Activated CD4-positive, alpha-beta T cell treated with anti-CD3 and anti-CD28 coated beads, Interleukin-2, amount 50 U/mL, for 4 hours (primary cell): ENCODE data around the gene NRXN3.

Source experiments
- DNase-seq, 2 experiments: peaks; one replicate each; pipeline ENCODE4 v3.0.0-alpha.2; 2020

NRXN3 gene

DNA sequence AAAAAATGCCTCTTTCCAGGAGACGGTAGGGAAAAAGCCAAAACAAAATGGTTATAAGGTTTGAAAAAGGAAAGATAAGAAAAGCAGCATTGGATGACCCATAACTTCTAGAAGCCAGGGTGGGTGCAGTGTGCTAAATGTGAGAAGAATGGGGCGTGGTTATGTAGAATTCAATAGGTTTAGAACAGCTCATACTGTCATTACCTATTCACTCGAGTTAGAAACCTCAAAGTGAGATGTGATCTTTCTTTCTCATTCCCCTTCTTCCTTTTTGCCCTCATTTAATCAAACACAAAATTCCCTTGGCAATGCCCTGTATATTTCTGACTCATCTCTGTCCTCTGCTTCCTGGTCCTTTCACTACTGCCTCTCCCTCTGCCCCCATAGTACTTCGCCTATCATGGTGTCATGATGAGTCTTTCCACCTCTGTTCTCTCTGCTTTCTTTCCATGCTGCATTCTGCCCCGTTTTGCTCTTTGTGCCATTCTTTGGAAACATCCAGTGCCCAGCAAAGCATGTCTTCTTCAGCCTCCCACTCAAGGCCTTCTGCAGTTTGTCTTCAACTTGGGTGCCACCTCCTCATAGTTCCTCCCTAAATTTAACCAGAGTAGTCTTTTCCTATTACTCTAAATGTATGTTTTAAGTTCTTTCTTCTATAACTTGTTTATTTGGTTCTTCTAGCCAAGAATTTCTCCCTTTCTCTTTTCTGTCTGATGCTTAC lies 496.3 kb downstream of the NRXN3 start:
- no peak for DNase-seq

DNA sequence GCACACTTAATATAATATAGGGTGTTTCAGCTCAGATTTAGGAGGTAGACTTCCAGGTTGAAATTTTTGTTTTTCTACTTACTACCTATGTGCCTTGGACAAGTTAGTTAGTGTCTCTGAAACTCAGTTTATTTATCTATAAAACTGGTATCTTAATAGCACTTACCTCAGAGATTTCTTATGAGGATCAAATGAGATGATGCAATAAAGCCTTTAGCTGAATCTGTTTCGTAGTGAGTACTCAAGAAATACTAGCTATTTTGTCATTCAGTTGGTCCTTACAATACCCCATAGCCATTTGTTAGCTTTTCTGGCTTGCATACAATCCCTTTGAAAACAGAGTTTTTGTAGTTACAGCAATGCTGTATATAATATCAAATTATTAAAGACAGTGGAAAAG lies 497.0 kb downstream of the NRXN3 start:
- no peak for DNase-seq

DNA sequence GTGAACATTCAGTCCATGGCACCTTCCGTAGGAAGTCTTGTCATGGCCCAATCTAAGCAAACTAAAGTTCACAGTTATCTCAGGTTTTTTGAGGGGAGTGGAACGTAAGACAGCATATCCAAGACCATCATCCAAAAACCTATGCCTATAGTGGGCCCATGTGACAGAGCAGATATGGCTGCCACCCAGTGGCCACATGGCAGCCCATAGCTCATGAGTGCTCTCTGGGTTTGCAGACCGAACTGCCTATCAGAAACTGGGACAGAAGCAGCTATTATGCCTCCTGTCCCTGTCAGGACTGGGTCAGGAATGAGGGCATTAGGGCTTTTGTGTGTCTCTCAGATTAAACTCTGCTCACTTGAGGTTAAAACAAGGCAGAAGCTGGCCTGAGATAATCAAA lies 503.7 kb downstream of the NRXN3 start:
- DNase-seq: no peak

DNA sequence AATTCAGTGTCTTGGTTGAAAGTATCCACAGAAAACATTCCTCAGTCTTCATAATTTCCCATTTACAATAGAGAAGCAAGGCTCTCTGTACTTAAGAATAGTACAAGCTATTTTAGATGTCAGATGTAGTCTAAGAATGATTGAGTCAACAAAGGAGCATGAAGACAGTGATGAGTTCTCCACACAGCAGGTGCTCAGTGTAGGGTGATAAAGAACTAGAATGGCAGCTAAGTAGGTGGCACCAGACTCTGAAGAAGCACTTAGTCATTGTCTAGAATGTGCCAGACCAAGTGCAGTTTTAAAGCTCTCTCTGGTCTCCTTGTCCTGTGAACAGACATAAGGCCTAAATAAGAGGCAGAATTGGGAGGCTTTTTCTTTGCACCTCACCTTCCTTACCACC lies 504.6 kb downstream of the NRXN3 start:
- no peak for DNase-seq

DNA sequence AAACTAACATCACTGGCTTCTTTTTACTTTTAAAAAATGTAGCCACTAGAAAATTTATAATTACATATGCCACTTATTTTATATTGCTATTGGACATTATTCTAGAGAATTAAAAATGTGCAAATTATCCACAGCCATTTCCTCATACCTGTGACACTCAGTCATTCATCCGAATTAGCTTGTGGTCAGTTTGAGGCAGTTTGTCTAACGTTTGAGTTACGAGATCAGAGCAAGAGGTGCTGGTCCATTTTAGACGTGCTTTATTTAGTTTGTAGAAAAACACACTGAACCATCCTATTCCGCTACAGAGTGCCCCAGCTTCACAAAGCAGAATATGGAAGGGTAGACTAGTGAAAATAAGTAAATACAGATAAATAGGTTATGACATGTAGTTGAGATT lies 513.0 kb downstream of the NRXN3 start:
- no peak for DNase-seq

DNA sequence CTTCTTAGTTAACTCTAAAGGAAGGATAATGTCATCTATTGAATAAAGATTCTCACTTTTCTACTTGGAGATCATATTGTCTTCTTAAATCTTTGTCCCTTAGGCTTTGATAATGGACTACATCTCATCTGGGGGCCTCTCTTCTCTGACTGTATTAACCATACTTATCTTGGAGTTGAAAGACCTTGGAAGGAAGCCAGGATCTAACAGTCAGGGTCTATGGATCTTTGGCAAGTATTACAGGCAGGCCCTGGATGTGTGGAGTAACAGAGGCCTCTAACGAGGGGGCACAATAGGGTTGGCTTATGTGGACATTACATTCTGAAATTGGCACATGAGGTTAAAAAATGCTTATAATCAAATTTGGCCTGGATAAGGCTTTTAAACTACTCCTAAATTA lies 513.8 kb downstream of the NRXN3 start:
- no peak for DNase-seq

DNA sequence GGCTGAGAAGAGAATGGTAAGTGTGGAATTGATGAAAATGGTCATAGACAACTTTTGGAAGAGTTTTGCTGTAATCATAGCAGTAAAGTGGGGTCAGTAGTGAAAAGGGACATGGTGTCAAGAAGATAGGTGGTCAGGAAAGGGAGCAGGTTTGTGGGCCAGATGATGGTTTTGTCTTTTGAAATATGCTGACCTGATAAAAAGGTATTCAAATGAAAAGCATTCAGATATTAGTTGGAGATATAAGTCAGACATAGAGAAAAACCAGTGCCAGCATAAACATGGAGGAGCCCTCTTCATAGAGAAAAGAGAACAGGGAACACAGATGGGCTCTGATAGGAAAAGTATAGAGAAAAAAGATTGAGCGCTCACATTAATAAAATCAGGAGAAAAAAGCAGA lies 518.3 kb downstream of the NRXN3 start:
- no peak for DNase-seq

DNA sequence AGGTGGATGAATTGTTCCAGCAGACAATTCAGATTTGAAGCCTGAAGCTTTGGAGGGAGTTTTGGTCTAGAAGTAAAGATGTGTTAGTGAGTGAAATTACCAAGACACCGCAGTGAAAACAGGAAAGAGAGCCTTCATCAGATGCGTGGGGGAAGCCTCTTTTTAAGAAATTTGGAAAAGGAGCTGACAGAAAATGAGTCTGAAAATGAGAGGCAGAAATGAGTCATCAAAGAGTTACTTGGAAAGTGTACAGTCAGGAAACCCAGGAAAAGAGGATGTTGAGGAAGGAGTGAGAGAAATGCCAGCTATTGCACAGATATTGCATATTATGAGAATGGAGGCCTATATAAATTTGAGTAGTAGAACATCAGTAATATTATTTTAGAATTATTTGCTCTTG lies 520.7 kb downstream of the NRXN3 start:
- no peak for DNase-seq

DNA sequence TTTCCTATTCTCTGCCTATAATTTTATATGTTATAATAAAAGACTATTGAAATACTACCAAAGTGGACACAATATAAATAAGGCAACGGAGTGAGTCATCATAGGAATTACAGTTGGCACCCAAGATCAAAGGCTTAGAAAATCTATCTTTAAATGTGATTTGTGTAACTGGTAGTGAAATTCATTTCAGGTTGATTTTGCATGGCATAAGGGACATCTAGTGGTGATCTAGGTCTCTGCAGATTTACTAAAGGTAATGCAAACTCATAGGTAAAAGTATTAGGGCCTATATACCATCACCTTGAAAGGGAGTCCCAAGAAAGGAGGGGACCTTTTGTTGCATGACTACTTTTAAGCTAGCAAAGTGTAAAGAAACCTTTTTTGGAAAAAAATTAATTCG lies 527.2 kb downstream of the NRXN3 start:
- DNase-seq: no peak

DNA sequence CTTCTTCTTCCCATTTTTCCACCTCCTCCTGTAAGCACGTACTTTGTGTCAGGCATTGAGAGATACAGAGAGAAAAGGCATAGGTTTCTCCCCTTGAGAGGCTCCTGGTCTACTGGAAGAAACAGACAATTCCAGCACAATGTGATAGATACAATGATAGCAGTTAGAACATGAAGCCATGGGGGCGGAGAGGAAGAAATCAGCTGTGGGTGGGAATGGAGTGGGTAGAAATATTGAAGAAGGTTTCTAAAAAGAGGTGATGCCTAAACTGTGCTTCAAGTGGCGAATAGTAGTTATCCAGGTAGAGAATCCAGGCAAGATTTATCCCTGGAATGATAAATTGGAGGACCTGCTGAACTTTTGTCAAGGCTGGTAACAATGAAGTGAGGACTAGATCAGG lies 528.8 kb downstream of the NRXN3 start:
- no peak for DNase-seq

DNA sequence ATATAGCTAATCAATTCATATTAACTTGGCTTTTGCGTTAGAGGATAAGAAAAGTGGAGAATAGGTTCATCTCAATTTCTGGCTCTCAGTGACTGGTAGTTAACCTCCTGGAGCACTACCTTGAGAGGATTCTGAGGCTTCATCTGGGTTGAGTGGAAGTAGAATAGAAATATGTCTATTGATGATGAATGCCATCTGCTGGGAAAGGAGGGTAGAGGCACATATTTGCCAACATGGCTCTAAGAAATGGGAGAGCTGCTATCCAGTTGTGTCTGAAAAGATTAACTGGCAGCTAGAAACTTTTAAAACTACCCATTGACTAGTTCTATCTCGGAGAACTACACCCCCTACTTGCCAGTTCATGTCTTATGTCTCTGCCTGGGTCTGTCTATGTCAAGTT lies 530.1 kb downstream of the NRXN3 start:
- no peak for DNase-seq

DNA sequence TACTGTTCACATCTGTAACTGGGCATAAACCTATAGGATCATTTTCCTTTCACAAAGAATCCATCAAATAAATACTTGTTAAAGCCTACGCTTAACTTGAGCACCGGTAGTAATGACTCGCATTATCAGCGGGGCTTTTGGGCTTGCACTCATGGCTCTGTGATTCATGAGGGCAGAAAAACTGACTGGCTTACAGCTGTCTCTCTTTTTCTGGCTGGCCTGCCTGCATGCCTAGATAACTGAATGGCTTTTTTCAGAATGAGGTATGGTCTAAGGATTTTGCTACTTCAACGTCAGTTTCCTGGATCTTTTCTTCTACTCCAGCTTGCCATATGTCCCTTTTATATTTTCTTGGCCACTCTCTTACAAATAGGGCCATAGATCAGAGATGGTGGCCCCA lies 531.1 kb downstream of the NRXN3 start:
- no peak for DNase-seq

DNA sequence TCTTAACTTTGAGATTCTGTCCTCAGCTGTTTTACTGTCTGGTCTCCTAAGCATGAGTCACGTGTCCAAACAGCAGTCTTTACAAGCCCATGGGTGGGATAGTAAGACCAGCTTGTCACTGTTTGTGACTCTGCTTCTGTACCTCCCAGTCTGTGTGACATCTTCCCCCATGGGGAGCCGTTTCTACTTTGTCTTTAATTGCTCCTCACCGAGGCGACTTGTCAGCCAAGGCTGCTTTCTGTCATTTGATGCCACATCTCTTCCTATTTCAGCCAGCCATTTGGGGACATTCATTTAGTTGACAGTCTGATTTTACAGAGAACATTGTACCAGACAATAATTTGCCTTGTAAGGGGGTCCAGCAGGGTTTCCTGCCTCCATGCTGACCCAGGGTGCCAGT lies 534.8 kb downstream of the NRXN3 start:
- no peak for DNase-seq

DNA sequence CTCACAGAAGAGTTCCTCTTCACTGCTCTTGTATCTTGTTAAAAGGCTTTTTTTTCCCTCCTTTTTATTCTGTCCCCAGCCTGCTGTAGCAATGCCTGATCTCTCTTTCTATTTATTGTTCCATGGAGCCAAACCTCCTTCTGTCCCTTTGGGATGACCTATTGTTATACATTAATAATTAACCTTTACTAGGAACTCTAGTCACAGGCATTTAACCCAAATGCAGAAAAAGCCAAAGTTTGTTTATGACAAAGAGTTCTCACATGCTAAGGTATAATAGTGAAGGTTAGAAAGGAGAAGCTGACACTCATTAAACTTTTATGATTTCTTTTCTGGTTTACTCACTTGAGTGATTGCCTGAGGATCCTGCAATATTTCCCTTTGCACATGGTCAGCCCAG lies 535.8 kb downstream of the NRXN3 start:
- no peak for DNase-seq

DNA sequence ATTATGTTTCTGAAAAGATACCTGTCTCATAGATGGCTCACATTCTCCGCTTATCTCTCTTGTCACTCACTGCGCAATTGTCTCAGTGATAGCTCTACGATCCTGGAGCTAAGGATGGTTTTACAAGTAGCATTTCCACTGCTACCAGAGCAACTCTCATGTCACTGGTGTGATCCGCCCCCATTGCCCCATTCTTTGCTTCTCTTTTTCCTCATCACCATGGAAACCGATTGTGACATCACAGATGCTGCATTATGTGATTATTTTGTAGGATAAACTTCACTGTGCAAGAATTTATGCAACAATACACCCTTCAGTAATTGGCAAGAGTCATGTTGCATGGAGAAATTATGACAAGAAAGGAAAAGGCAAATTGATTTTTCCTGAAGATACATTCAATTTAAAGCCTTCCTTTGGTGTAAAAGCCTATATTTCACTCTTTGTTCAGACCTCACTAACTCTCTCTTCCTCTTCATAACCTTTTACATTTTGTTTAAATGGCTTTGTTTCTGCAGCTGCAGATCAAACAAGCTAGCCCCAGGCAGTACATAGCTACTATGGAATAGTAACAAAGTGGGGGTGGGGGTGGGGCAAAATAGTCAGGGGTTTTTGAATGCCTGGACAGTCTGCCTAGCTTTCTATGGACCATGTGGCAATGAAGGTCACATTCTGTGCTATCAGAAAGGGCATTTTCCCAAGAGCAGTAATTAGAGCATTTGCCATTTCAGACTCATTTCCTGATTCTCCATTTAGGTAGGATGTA lies 539.8 kb downstream of the NRXN3 start:
- no peak for DNase-seq

DNA sequence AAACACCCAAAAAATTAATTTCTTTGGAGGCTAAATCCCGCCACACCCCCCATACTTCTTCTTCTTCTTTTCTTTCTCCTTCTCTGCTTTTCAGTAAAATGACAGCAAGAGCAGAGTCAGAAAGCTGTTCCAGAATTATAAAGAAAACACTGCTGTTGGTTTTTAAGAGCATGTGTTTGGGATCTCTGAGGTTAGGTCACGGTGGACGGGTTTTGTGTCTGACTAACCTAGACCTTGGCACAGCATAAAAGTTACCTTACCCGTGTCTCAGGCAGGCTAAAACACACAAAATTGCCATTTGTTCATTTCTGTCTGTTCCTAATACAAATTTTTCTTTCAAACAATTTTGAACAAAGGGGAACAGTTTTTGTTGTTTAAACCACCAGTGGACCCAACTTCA lies 540.8 kb downstream of the NRXN3 start:
- no peak for DNase-seq

DNA sequence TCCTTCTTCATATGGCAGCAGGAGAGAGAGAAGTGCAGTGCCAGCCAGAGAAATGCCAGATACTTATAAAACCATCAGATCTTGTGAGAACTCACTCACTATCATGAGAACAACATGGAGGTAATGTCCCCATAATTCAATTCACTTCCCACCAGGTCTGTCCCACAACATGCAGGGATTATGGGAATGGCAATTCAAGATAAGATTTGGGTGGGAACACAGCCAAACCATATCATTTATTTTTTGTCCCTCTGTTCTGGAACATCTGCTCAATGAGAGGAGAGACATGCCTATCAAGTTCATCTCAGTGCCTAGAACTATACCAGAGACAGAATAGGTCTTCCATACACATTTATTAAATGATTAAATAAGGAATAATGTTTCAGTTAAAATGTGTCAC lies 543.5 kb downstream of the NRXN3 start:
- no peak for DNase-seq

DNA sequence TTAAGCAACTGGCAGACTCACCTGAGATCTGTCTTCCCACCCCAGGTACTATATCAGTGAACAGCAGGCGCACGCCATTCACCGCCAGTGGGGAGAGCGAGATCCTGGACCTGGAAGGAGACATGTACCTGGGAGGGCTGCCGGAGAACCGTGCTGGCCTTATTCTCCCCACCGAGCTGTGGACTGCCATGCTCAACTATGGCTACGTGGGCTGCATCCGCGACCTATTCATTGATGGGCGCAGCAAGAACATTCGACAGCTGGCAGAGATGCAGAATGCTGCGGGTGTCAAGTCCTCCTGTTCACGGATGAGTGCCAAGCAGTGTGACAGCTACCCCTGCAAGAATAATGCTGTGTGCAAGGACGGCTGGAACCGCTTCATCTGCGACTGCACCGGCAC lies 544.5 kb downstream of the NRXN3 start:
- no peak for DNase-seq

DNA sequence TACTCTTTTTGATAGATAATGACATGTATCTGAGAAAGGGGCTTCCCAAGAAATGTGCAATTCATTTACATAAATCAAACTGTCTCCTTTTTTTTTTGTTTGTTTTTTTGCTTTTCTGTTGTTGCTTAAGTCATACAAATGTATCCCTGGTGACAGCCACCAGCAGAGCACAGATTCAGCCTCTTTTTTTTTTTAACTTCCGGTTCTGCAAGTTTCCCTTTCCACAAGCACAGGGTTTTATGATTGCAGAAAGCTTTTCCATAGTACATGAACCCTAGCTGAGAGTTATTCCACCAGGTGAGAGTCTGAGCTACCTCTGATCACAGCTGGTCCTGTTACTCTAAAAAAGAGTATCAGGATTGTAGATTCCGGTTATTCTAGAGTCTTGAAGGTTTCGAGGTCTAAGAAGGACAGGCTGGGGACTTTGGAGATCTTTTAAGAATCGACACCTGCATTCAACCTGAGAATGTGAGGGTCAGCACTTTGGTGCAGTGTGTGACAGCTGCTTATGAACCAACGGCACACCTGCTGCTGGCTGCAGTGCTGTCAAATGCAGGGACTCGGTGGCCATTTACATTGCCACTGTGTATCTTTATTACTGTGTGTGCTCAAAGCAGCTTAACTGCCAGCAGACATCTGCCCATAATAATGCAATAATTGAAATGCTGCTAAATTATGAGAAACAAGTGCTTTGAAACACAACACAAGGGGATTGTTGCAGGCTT lies 551.7 kb downstream of the NRXN3 start:
- DNase-seq: no peak

DNA sequence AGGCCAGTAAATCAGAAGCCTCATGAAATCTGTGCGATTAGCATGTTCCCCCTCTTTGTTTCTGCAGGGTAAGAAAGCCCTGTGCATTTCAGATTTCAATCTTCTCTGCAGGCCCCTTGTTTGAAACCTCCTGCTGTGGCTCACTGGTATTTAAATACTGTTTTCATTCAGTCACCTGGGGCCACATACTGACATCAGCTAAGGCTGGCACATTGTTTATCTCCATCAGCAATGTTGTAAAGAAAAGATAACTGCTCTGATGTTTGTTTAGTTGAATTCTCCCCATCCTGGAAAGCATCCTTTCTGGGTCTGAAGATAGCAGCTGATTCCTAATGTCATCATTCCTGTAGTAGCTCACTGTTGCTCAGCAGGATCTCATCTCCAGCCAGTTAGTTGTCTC lies 554.9 kb downstream of the NRXN3 start:
- no peak for DNase-seq

DNA sequence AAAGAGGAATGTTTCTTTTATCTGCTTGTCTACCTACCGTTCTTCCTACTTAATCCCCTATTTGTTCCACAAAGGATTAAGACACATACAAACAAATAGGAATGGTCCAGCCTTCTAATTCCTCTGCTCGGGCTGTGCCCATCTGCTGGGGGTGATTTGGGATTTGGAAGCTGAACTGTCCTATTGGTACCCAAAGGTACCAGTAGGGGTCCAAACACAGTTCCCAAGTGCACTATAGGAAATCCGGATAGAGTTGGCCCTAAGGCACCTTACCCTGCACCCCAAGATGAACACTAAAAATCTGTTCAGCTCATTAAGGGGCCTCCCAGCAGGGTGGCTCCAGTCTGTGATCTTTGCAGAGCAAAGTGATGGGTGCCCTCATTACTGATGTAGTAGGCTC lies 566.9 kb downstream of the NRXN3 start:
- DNase-seq: no peak

DNA sequence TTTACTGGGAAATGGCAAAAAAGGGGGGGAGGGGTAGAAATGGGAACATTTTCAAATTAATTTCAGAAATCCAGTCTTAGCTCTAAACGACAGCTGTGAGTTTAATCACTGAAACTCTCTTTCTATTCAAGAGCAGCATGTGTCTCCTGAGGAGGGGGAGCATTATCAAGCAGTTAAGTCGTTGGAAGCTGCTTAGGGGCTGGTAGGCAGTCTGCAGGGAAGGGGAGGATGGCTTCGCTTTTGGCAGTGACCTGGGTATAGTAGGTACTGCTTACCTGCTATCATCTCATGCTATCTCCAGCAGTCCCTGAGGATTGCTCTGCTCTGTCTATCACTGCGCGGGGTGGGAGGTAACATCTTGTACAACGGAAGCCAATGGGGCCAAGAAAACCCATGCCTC lies 567.4 kb downstream of the NRXN3 start:
- no peak for DNase-seq

DNA sequence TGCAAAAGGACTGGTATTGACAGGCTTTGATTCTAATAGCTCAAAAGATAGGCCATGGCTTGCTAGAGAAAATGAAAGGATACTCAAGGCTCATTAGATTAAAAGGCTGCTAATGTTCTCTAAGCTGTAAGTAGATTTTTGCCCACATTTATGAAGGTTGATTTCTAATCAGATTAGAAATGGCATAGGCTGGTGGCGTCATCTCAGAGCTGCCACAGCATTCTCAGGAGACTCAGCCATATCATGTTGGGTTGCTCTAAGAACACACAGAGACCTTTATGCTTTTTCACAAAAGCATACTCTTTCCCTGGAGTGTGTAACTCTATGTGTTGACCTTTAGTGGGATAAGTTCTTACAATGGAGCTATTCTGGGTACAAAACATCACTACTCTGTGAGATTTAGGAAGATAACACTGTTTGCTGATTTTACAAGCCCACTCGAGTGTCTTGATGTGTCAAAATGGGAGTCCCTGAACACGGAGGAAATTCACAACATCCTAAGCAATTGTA lies 576.0 kb downstream of the NRXN3 start:
- DNase-seq: no peak

DNA sequence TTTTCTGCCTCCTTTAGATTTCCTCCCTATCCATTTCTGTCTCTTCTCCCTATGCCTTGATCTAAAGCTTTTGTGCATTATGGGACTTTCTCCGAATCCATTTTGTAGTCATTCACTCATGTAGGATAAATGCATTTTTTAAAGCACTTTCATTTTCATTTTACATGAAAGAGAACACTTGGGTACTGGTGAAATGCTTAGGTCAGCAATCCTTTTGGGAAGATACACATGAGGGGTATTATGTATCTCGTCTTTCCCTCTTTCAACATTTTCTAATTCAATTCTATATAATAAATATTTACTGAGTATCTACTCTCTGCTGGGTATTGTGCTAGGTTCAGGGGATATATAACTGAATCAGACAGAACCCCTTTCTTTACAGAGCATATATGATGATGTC lies 577.6 kb downstream of the NRXN3 start:
- no peak for DNase-seq
